ENCODE data around the gene CTSA. TPM values are rescaled to one million over a fixed set of nuclear protein-coding genes. Genes with fewer than 3 reads are reported as not detected.

CTSA gene
- total and polyA plus RNA-seq, 9 of the 15 experiments (the other 6 are each of a cell fraction or from before 2014, with no cell fraction given), result 8.8 to 61.7 (median 28.3) TPM

DNA sequence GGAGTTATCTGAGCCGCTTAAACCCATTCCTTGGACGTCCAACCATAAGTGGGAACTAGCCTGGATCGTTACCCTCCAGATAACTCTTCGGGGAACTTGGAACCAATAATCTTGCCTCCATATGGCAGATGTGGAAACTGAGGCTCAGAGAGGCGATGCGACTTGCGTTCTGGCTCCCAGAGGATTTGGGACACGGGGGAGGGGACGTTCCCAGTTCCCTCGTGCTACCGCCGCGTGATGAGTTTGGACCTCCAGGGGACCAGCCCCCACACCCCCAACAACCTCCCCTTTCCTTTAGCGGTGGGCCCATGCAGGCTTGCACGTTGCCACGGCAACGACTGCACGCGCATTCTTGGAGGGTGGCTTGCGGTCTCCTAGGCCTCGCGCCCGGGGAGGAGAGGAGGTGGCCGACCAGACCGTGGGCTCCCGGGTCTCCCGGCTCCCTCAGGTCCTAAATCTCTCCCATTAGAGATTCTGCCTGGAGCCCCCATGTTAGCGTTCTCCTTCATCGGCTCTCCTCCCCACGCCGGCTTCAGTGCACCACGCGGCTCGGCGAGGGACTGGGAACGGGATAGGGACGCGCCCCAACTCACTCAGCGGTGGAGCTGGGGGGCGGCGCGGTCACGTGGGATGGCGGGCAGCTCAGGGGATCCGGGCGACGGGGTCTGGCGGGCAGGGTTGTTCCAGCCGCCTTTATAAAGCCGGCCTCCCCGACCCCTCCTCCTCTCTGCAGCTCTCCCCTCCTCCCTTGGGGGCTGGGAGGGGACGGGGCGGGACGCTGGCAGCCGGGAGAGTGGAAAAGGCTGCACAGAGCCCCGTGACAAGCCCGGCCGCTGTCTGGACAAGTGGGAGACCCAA, 20.6 kb downstream of the CTSA start, which contains the start of gene PLTP (continued):
- TF ChIP-seq, protein P1, sequence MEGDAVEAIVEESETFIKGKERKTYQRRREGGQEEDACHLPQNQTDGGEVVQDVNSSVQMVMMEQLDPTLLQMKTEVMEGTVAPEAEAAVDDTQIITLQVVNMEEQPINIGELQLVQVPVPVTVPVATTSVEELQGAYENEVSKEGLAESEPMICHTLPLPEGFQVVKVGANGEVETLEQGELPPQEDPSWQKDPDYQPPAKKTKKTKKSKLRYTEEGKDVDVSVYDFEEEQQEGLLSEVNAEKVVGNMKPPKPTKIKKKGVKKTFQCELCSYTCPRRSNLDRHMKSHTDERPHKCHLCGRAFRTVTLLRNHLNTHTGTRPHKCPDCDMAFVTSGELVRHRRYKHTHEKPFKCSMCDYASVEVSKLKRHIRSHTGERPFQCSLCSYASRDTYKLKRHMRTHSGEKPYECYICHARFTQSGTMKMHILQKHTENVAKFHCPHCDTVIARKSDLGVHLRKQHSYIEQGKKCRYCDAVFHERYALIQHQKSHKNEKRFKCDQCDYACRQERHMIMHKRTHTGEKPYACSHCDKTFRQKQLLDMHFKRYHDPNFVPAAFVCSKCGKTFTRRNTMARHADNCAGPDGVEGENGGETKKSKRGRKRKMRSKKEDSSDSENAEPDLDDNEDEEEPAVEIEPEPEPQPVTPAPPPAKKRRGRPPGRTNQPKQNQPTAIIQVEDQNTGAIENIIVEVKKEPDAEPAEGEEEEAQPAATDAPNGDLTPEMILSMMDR (IDR thresholded peaks at IDR 0.05 in 2 of 3, conservative IDR thresholded peaks at IDR 0.05 in 1 of 3; ENCODE audit: insufficient read depth in 2 of 3, low read depth in 1 of 3, low read length in 3 of 3), result no peak
- TF ChIP-seq KLF1 (tag; IDR thresholded peaks at IDR 0.05) (no peak), SMC3 (conservative IDR thresholded peaks at IDR 0.05; ENCODE audit: insufficient read depth, low read depth, low read length) (no peak), ZBTB11 (CRISPR knock-in tag; IDR thresholded peaks at IDR 0.05) (no peak), ZBTB12 (CRISPR knock-in tag; IDR thresholded peaks at IDR 0.05) (no peak), ZNF175 (CRISPR knock-in tag; IDR thresholded peaks at IDR 0.05; ENCODE audit: low read depth) (no peak), TARDBP (IDR thresholded peaks at IDR 0.05) (no peak), HSF4 (CRISPR knock-in tag; IDR thresholded peaks at IDR 0.05; ENCODE audit: borderline replicate concordance) (no peak), RREB1 (CRISPR knock-in tag; IDR thresholded peaks at IDR 0.05) (no peak), ZZZ3 (IDR thresholded peaks at IDR 0.05) (no peak)
- TF ChIP-seq, protein P2, sequence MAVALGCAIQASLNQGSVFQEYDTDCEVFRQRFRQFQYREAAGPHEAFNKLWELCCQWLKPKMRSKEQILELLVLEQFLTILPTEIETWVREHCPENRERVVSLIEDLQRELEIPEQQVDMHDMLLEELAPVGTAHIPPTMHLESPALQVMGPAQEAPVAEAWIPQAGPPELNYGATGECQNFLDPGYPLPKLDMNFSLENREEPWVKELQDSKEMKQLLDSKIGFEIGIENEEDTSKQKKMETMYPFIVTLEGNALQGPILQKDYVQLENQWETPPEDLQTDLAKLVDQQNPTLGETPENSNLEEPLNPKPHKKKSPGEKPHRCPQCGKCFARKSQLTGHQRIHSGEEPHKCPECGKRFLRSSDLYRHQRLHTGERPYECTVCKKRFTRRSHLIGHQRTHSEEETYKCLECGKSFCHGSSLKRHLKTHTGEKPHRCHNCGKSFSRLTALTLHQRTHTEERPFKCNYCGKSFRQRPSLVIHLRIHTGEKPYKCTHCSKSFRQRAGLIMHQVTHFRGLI (CRISPR knock-in tag; IDR thresholded peaks at IDR 0.05), result no peak

Data from K562 (cell line).